HL-60 (cell line): ENCODE data around the gene VTI1A.

Experiments
- DNase-seq, 2 experiments: peaks; one replicate each; pipeline ENCODE4 v3.0.0-alpha.2; 2010 to 2020; ENCODE audit warnings: low read depth in 1 of 2, low spot score in 1 of 2
- H3K27ac ChIP-seq: fragments of 250-450 bp; sonication (Bioruptor Pico); replicated peaks from 2 replicates; pipeline ENCODE4 v1.5.1; 2020; ENCODE audit warnings: mild to moderate bottlenecking, moderate library complexity
- H3K27me3 ChIP-seq: fragments of 250-450 bp; sonication (Bioruptor Pico); 2 replicates; pipeline ENCODE4 v1.5.1; 2021; ENCODE audit warnings: mild to moderate bottlenecking, moderate library complexity; ENCODE audit not compliant: insufficient read depth, poor library complexity, severe bottlenecking
- H3K4me3 ChIP-seq: replicated peaks from 2 replicates; pipeline ENCODE4 v1.5.1; 2011; ENCODE audit warnings: mild to moderate bottlenecking, control low read depth, low read length; ENCODE audit not compliant: insufficient read depth
- GABPA ChIP-seq: IDR thresholded peaks from 2 replicates; pipeline ENCODE4 v1.6.1; 2012; ENCODE audit warnings: low read depth
- POLR2AphosphoS5 ChIP-seq: IDR thresholded peaks from 2 replicates; pipeline ENCODE4 v1.6.1; 2012; ENCODE audit warnings: low read depth
- SPI1 ChIP-seq: IDR thresholded peaks from 2 replicates; pipeline ENCODE4 v1.6.1; 2012; ENCODE audit warnings: low read depth, mild to moderate bottlenecking, borderline replicate concordance
- TF ChIP-seq, protein P1 (sequence below): IDR thresholded peaks from 2 replicates; pipeline ENCODE4 v1.6.1; 2012; ENCODE audit warnings: low read depth; ENCODE audit not compliant: insufficient replicate concordance
- TF ChIP-seq, protein P2 (sequence below): IDR thresholded peaks from one replicate; pipeline ENCODE4 v1.5.1; 2011; ENCODE audit warnings: low read length, control low read depth, inconsistent platforms; ENCODE audit not compliant: insufficient read depth

Gene VTI1A

DNA sequence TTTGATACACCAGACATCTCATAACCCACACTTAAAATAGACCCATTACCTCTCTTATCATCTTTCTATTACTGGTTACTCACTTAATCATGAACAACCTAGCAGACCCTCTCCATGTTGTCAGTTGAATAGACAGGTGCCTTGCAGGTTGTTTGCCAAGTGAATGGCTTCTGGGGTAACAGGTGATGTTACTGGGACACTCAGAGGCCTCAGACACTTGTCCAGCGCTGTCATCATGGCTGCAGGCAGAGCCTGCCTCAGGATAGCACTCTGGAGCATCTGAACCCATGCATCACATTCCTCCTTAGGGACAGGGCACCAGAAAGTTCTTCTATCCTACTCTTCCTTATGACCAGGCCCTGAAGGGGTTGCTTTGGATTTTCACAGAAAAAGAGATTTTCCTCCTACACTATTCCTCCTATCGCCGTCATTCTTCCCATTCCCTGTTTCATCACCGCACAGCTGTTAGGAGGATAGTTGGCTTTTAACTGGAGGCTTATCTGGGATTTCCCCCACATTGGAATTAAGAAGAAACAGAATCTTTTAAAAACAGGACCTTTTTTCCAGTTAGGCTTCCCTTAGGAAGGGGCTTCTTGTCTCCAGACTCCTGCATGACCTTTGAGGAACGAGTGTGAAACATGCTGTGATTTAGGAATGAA lies 182.1 kb downstream of the VTI1A start:
- Histone ChIP-seq H3K27me3 (no peaks in the 10 kb centered on the region), H3K4me3 (no peak overlapping the region), H3K27ac (no peak overlapping the region)
- DNase-seq = no peak
- no peak for TF ChIP-seq GABPA
- no peak for TF ChIP-seq POLR2AphosphoS5
- TF ChIP-seq, protein P1, sequence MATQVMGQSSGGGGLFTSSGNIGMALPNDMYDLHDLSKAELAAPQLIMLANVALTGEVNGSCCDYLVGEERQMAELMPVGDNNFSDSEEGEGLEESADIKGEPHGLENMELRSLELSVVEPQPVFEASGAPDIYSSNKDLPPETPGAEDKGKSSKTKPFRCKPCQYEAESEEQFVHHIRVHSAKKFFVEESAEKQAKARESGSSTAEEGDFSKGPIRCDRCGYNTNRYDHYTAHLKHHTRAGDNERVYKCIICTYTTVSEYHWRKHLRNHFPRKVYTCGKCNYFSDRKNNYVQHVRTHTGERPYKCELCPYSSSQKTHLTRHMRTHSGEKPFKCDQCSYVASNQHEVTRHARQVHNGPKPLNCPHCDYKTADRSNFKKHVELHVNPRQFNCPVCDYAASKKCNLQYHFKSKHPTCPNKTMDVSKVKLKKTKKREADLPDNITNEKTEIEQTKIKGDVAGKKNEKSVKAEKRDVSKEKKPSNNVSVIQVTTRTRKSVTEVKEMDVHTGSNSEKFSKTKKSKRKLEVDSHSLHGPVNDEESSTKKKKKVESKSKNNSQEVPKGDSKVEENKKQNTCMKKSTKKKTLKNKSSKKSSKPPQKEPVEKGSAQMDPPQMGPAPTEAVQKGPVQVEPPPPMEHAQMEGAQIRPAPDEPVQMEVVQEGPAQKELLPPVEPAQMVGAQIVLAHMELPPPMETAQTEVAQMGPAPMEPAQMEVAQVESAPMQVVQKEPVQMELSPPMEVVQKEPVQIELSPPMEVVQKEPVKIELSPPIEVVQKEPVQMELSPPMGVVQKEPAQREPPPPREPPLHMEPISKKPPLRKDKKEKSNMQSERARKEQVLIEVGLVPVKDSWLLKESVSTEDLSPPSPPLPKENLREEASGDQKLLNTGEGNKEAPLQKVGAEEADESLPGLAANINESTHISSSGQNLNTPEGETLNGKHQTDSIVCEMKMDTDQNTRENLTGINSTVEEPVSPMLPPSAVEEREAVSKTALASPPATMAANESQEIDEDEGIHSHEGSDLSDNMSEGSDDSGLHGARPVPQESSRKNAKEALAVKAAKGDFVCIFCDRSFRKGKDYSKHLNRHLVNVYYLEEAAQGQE = no peak
- TF ChIP-seq SPI1 = no peak
- TF ChIP-seq, protein P2, sequence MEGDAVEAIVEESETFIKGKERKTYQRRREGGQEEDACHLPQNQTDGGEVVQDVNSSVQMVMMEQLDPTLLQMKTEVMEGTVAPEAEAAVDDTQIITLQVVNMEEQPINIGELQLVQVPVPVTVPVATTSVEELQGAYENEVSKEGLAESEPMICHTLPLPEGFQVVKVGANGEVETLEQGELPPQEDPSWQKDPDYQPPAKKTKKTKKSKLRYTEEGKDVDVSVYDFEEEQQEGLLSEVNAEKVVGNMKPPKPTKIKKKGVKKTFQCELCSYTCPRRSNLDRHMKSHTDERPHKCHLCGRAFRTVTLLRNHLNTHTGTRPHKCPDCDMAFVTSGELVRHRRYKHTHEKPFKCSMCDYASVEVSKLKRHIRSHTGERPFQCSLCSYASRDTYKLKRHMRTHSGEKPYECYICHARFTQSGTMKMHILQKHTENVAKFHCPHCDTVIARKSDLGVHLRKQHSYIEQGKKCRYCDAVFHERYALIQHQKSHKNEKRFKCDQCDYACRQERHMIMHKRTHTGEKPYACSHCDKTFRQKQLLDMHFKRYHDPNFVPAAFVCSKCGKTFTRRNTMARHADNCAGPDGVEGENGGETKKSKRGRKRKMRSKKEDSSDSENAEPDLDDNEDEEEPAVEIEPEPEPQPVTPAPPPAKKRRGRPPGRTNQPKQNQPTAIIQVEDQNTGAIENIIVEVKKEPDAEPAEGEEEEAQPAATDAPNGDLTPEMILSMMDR = no peak

GRCh38 chr10:112631501-112632400 lies 184.7 kb downstream of the VTI1A start:
- Histone ChIP-seq H3K27ac (no peak overlapping the region), H3K4me3 (no peak overlapping the region), H3K27me3 (no peaks in the 10 kb centered on the region)
- DNase-seq = no peak
- TF ChIP-seq, protein P1 = no peak
- TF ChIP-seq, protein P2 = no peak
- TF ChIP-seq SPI1 = no peak

- no peak for TF ChIP-seq GABPA
- TF ChIP-seq, protein P2 = no peak
- TF ChIP-seq, protein P1 = no peak
- TF ChIP-seq POLR2AphosphoS5 = no peak
- no peak for TF ChIP-seq SPI1
- no peak for DNase-seq
- Histone ChIP-seq H3K27me3 (no peaks in the 10 kb centered on the region), H3K4me3 (no peak overlapping the region), H3K27ac (no peak overlapping the region)
These were observed 187.2 kb downstream of the VTI1A start for GRCh38 chr10:112634096-112634830.
